Ascending aorta (tissue), 2 donors: ENCODE data around the gene TLE1. TPM values are rescaled to one million over a fixed set of nuclear protein-coding genes. Genes with fewer than 3 reads are reported as not detected.

Experiments
- DNase-seq, 2 donors: peaks; one replicate each; pipeline ENCODE4 v3.0.0-alpha.2; 2019; ENCODE audit warnings: low spot score in 2 of 2
- H3K27ac ChIP-seq, 2 donors: fragments of 200-600 bp; sonication (generic); one replicate each; pipeline ENCODE4 v1.5.1; 2016 to 2017; ENCODE audit warnings: mild to moderate bottlenecking in 1 of 2
- H3K27me3 ChIP-seq: fragments of 200-600 bp; sonication (generic); one replicate; pipeline ENCODE4 v1.5.1; 2017
- H3K36me3 ChIP-seq, 2 donors: fragments of 200-600 bp; sonication (generic); one replicate each; pipeline ENCODE4 v1.5.1; 2016
- H3K4me1 ChIP-seq, 2 donors: fragments of 200-600 bp; sonication (generic); one replicate each; pipeline ENCODE4 v1.5.1; 2016 to 2017; ENCODE audit warnings: mild to moderate bottlenecking in 1 of 2
- H3K4me3 ChIP-seq, 2 donors: fragments of 200-600 bp; sonication (generic); one replicate each; pipeline ENCODE4 v1.5.1; 2016 to 2017; ENCODE audit warnings: mild to moderate bottlenecking in 1 of 2
- H3K9me3 ChIP-seq, 2 donors: fragments of 200-600 bp; sonication (generic); one replicate each; pipeline ENCODE4 v1.5.1; 2016
- CTCF ChIP-seq, 3 experiments: fragments of 200-600 bp in 2 of 3; fragments of 450-650 bp in 1 of 3; sonication (generic) in 2 of 3; IDR thresholded peaks; one replicate each; pipeline ENCODE4 v1.5.1; 2016 to 2019; ENCODE audit warnings: antibody characterized with exemption in 3 of 3, mild to moderate bottlenecking in 1 of 3, moderate library complexity in 1 of 3
- intact Hi-C: fragments of 100-400 bp; cut with DNase I; formaldehyde crosslinking; loops from one replicate; pipeline ENCODE4 v1.15.1; 2023
- total RNA-seq: library from RNA; depleted of rRNA; stranded (reverse); fragments of >200 nt; gene quantifications from one replicate; pipeline ENCODE4 v1.1.0, GENCODE V29; 2016

The TLE1 gene
- total RNA-seq, 1 donor from 2014 or later: 58.5 TPM

DNA sequence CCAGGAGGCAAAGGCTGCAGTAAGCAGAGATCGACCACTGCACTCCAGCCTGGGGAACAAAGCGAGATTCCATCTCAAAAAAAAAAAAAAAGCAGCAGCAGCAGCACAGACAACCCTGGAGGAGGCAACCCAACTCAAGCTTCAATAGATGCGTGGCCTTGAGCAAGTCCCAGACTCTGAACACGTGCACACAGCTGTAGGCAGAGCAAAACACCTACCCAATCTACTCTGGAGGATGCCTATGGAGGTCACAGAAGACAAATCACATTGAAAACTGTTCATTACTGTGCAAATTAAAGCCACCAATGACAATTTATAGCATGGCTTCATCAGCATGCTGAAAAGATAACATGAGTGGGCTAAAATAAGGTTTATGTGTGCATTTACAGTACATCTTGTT is 7.2 kb downstream of the TLE1 start:
- H3K27me3 ChIP-seq: no peaks in the 10 kb centered on the region
- intact Hi-C loops: loop anchor here (10.0 kb wide), 1 partner anchor 307 kb away; no protein-coding TSS in a partner anchor
- DNase-seq: no peak
- peaks cover 0 to 31% of the 10 kb centered on the region in 2 donors for H3K4me1 ChIP-seq
- H3K9me3 ChIP-seq: no peaks in the 10 kb centered on the region
- H3K4me3 ChIP-seq: peak overlapping the region; percentile 24 to 83
- no peak overlapping the region for H3K27ac ChIP-seq
- peaks cover 7 to 14% of the 10 kb centered on the region in 2 donors for H3K36me3 ChIP-seq
- no peak for TF ChIP-seq CTCF (IDR thresholded peaks at IDR 0.05)

DNA sequence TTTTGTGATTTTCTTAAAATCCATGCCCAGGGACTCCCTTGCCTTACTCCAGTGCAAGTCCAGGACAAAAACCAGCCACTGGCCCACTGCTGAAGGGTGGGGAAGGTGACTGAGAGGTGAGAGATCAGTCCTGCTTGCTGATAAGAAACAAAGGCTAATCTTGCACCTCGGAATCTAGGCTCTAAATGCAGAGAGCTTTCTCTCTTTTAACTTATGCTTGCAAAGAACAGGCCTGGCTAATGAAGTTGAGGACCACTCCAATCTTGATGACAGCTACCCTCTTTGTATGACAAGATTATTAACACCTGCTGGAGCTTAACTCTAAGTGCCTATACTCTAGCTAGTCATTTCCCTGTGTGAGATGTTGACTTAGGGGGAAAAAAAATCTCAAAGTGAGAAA is 8.8 kb downstream of the TLE1 start:
- intact Hi-C loops: loop anchor here (10.0 kb wide), 1 partner anchor 306 kb away; no protein-coding TSS in a partner anchor
- no peak for TF ChIP-seq CTCF (IDR thresholded peaks at IDR 0.05)
- H3K9me3 ChIP-seq: no peaks in the 10 kb centered on the region
- H3K4me1 ChIP-seq: peaks cover 0 to 34% of the 10 kb centered on the region in 2 donors
- no peak overlapping the region for H3K27ac ChIP-seq
- peaks cover 12 to 19% of the 10 kb centered on the region in 2 donors for H3K36me3 ChIP-seq
- no peak for DNase-seq
- no peaks in the 10 kb centered on the region for H3K27me3 ChIP-seq
- no peak overlapping the region for H3K4me3 ChIP-seq

DNA sequence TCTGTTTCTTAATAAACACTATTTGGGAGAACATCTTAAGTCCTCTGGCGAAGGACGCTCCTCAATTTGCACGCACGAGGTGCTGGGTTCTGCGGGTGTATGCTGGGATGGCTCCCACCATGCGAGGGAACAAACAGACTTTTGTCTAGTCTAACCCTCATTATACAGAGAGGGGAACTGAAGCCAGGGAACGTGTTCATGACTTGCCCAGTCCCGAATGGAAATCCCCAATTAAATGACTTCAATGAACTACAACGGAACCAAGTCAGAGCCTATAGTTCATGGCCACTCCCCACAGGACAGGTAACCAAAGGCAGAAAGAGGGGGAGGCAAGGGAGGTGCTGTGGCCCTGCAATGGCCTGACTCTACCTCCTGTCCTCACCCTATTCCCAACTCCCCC is 9.3 kb downstream of the TLE1 start:
- DNase-seq: peak in 1 of 2 donors; percentile 24
- TF ChIP-seq CTCF (IDR thresholded peaks at IDR 0.05): no peak
- H3K36me3 ChIP-seq: peaks cover 12 to 19% of the 10 kb centered on the region in 2 donors
- peaks cover 0 to 30% of the 10 kb centered on the region in 2 donors for H3K4me1 ChIP-seq
- H3K4me3 ChIP-seq: no peak overlapping the region
- intact Hi-C loops: loop anchor here (10.0 kb wide), 1 partner anchor 305 kb away; no protein-coding TSS in a partner anchor
- no peak overlapping the region for H3K27ac ChIP-seq
- no peaks in the 10 kb centered on the region for H3K27me3 ChIP-seq
- no peaks in the 10 kb centered on the region for H3K9me3 ChIP-seq

DNA sequence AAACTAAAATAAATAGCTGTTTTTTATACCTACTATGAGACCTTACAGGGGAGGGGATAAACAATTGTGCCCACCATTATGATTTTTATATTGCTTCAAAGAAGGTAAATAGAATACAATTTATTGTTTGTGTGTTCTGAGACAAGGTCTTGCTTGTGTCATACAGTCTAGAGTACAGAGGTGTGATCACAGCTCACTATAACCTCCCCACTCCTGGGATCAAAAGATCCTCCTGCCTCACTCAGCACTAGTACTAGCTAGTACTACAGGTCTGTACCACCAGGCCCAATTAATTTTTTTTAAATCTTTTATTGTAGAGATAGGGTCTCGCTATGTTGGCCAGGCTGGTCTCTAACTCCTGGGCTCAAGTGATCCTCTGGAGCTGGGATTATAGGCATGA is 11.3 kb downstream of the TLE1 start:
- Histone ChIP-seq H3K27me3 (no peaks in the 10 kb centered on the region), H3K9me3 (no peaks in the 10 kb centered on the region), H3K36me3 (peaks cover 9 to 19% of the 10 kb centered on the region in 2 donors), H3K4me1 (peaks cover 0 to 16% of the 10 kb centered on the region in 2 donors), H3K27ac (no peak overlapping the region), H3K4me3 (no peak overlapping the region)
- TF ChIP-seq CTCF (IDR thresholded peaks at IDR 0.05): no peak
- peak in 1 of 2 donors; percentile 15 for DNase-seq
- intact Hi-C loops: no loop called here

- intact Hi-C loops: no loop called here
- no peak overlapping the region for H3K27ac ChIP-seq
- H3K4me1 ChIP-seq: peaks cover 0 to 20% of the 10 kb centered on the region in 2 donors
These were observed 13.0 kb downstream of the TLE1 start for GRCh38 chr9:81676395-81676794.

More at GRCh38 chr9:81676395-81676794, 13.0 kb downstream of the TLE1 start:
- Histone ChIP-seq H3K27me3 (no peaks in the 10 kb centered on the region), H3K36me3 (peaks cover 9 to 13% of the 10 kb centered on the region in 2 donors), H3K4me3 (no peak overlapping the region), H3K9me3 (no peaks in the 10 kb centered on the region)
- DNase-seq: no peak
- no peak for TF ChIP-seq CTCF (IDR thresholded peaks at IDR 0.05)
